ENCODE data around the gene CEACAM16. TPM values are rescaled to one million over a fixed set of nuclear protein-coding genes. Genes with fewer than 3 reads are reported as not detected.

The CEACAM16 gene
- total RNA-seq, 1 donor from 2014 or later: not detected

DNA sequence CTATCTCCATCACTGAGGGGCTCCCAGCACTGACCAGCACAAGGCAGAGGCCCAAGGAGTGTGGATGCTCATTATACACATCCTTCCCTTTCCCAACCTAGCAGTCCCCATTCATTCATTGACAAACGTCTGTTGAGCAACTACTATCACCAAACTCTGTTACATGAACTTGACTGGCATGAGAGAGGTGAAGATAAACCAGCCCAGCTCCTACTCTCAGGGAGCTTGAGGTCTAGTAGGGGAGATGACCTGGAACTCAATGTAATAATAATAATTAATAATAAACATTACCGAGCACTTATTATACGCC lies 8.9 kb upstream of the CEACAM16 start:
- no peak for DNase-seq (ENCODE audit: low spot score)
- H3K4me1 Mint-ChIP-seq (ENCODE audit: low read depth): peaks cover 25% of the 10 kb centered on the region
- H3K9me3 Mint-ChIP-seq (ENCODE audit: low read depth): no peaks in the 10 kb centered on the region
- no peaks in the 10 kb centered on the region for H3K27me3 Mint-ChIP-seq (ENCODE audit: low read depth)
- no peak overlapping the region for H3K27ac Mint-ChIP-seq (ENCODE audit: unreplicated experiment)
- TF ChIP-seq, protein P1, sequence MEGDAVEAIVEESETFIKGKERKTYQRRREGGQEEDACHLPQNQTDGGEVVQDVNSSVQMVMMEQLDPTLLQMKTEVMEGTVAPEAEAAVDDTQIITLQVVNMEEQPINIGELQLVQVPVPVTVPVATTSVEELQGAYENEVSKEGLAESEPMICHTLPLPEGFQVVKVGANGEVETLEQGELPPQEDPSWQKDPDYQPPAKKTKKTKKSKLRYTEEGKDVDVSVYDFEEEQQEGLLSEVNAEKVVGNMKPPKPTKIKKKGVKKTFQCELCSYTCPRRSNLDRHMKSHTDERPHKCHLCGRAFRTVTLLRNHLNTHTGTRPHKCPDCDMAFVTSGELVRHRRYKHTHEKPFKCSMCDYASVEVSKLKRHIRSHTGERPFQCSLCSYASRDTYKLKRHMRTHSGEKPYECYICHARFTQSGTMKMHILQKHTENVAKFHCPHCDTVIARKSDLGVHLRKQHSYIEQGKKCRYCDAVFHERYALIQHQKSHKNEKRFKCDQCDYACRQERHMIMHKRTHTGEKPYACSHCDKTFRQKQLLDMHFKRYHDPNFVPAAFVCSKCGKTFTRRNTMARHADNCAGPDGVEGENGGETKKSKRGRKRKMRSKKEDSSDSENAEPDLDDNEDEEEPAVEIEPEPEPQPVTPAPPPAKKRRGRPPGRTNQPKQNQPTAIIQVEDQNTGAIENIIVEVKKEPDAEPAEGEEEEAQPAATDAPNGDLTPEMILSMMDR (IDR thresholded peaks at IDR 0.05): no peak
- no peak overlapping the region for H3K4me3 Mint-ChIP-seq (ENCODE audit: unreplicated experiment)
- no peaks in the 10 kb centered on the region for H3K36me3 Mint-ChIP-seq (ENCODE audit: low read depth)

DNA sequence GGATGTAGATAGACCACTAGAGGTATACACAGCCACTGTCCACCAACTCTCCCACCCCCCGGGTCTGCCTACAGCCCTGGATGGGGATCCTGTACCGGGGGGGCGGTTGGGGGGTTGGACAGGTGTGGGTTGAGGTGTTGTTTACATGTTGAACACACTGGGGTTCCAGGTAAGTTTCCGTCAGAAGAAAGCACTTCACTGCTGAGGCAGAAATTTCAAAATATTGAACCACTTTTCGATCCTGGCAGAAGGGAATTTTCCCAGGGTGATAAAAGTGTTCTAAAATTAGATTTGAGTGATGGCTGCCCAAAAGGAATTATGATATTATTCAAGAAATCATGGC lies 6.6 kb upstream of the CEACAM16 start:
- peak overlapping the region; percentile 4 for H3K4me3 Mint-ChIP-seq (ENCODE audit: unreplicated experiment)
- H3K36me3 Mint-ChIP-seq (ENCODE audit: low read depth): no peaks in the 10 kb centered on the region
- H3K9me3 Mint-ChIP-seq (ENCODE audit: low read depth): no peaks in the 10 kb centered on the region
- no peaks in the 10 kb centered on the region for H3K27me3 Mint-ChIP-seq (ENCODE audit: low read depth)
- no peak for DNase-seq (ENCODE audit: low spot score)
- TF ChIP-seq, protein P1 (IDR thresholded peaks at IDR 0.05): no peak
- peak overlapping the region; percentile 68 for H3K27ac Mint-ChIP-seq (ENCODE audit: unreplicated experiment)
- H3K4me1 Mint-ChIP-seq (ENCODE audit: low read depth): peaks cover 17% of the 10 kb centered on the region

GRCh38 chr19:44694184-44694579 lies 4.8 kb upstream of the CEACAM16 start:
- no peaks in the 10 kb centered on the region for H3K36me3 Mint-ChIP-seq (ENCODE audit: low read depth)
- H3K27ac Mint-ChIP-seq (ENCODE audit: unreplicated experiment): peak overlapping the region; percentile 63
- TF ChIP-seq, protein P1 (IDR thresholded peaks at IDR 0.05): peak; percentile 56

GRCh38 chr19:44696939-44697669 lies 1.8 kb upstream of the CEACAM16 start:
- peaks cover 9% of the 10 kb centered on the region for H3K4me1 Mint-ChIP-seq (ENCODE audit: low read depth)
- no peak overlapping the region for H3K27ac Mint-ChIP-seq (ENCODE audit: unreplicated experiment)
- TF ChIP-seq, protein P1 (IDR thresholded peaks at IDR 0.05): no peak
- no peaks in the 10 kb centered on the region for H3K27me3 Mint-ChIP-seq (ENCODE audit: low read depth)
- no peaks in the 10 kb centered on the region for H3K9me3 Mint-ChIP-seq (ENCODE audit: low read depth)
- no peak overlapping the region for H3K4me3 Mint-ChIP-seq (ENCODE audit: unreplicated experiment)
- no peak for DNase-seq (ENCODE audit: low spot score)
- H3K36me3 Mint-ChIP-seq (ENCODE audit: low read depth): no peaks in the 10 kb centered on the region

More at GRCh38 chr19:44694184-44694579, 4.8 kb upstream of the CEACAM16 start:
- Mint-ChIP-seq H3K4me3 (ENCODE audit: unreplicated experiment) (no peak overlapping the region), H3K9me3 (ENCODE audit: low read depth) (no peaks in the 10 kb centered on the region), H3K4me1 (ENCODE audit: low read depth) (peaks cover 15% of the 10 kb centered on the region), H3K27me3 (ENCODE audit: low read depth) (no peaks in the 10 kb centered on the region)
- no peak for DNase-seq (ENCODE audit: low spot score)

GRCh38 chr19:44697670-44698034 lies 1.3 kb upstream of the CEACAM16 start:
- no peak overlapping the region for H3K27ac Mint-ChIP-seq (ENCODE audit: unreplicated experiment)
- H3K36me3 Mint-ChIP-seq (ENCODE audit: low read depth): no peaks in the 10 kb centered on the region
- peaks cover 3% of the 10 kb centered on the region for H3K4me1 Mint-ChIP-seq (ENCODE audit: low read depth)
- H3K9me3 Mint-ChIP-seq (ENCODE audit: low read depth): no peaks in the 10 kb centered on the region
- TF ChIP-seq, protein P1 (IDR thresholded peaks at IDR 0.05): no peak
- no peaks in the 10 kb centered on the region for H3K27me3 Mint-ChIP-seq (ENCODE audit: low read depth)
- no peak for DNase-seq (ENCODE audit: low spot score)
- no peak overlapping the region for H3K4me3 Mint-ChIP-seq (ENCODE audit: unreplicated experiment)
